Upper lobe of left lung (tissue), 4 donors: Measurements from ENCODE around the gene PPM1H.

ENCODE experiments used
- CTCF ChIP-seq, 6 experiments: fragments of 450-650 bp in 4 of 6; fragments of 200-600 bp in 2 of 6; sonication (generic) in 2 of 6; IDR thresholded peaks; one replicate each; pipeline ENCODE4 v1.5.1; 2016 to 2019; ENCODE audit warnings: antibody characterized with exemption in 6 of 6
- POLR2AphosphoS5 ChIP-seq, 2 donors: sonication (generic); formaldehyde crosslinking; IDR thresholded peaks; one replicate each; pipeline ENCODE4 v1.5.1; 2017; ENCODE audit warnings: antibody characterized with exemption in 2 of 2

GRCh38 chr12:62885242-62885641 is 49.7 kb downstream of the PPM1H start:
- TF ChIP-seq CTCF (IDR thresholded peaks at IDR 0.05) (no peak), POLR2AphosphoS5 (IDR thresholded peaks at IDR 0.05) (no peak)
